ENCODE measurements around the gene BAIAP3.
"Not testable (repeated sequence)": the region's sequence is repeated elsewhere in the genome, so short reads cannot be mapped to it uniquely, and the experiment has no call there.

BAIAP3 gene

GRCh38 chr16:1317479-1318267, 15.8 kb upstream of the BAIAP3 start:
- DNase-seq = no peak

GRCh38 chr16:1318268-1318545, 15.2 kb upstream of the BAIAP3 start:
- DNase-seq = no peak

- no peak for DNase-seq
Observed at GRCh38 chr16:1319041-1319440, 14.4 kb upstream of the BAIAP3 start.

- DNase-seq = no peak
Observed at GRCh38 chr16:1320097-1320496, 13.3 kb upstream of the BAIAP3 start.

- DNase-seq = no peak
Observed at GRCh38 chr16:1320658-1321240, 12.7 kb upstream of the BAIAP3 start.

- no peak for DNase-seq
Observed at GRCh38 chr16:1322407-1322806, 11.0 kb upstream of the BAIAP3 start.

GRCh38 chr16:1323296-1324239, 9.9 kb upstream of the BAIAP3 start:
- DNase-seq = no peak

- DNase-seq = no peak
Observed at GRCh38 chr16:1324286-1324826, 9.1 kb upstream of the BAIAP3 start.

GRCh38 chr16:1325261-1325660, 8.2 kb upstream of the BAIAP3 start:
- no peak for DNase-seq

GRCh38 chr16:1325673-1326371, 7.6 kb upstream of the BAIAP3 start:
- DNase-seq = no peak

GRCh38 chr16:1326391-1326790, 7.1 kb upstream of the BAIAP3 start:
- DNase-seq = no peak

- no peak for DNase-seq
Observed at GRCh38 chr16:1326946-1327618, 6.4 kb upstream of the BAIAP3 start.

- no peak for DNase-seq
Observed at GRCh38 chr16:1327619-1327947, 5.9 kb upstream of the BAIAP3 start.

- DNase-seq = not testable (repeated sequence)
Observed at GRCh38 chr16:1328136-1328535, 5.3 kb upstream of the BAIAP3 start.

GRCh38 chr16:1328961-1329360, 4.5 kb upstream of the BAIAP3 start:
- not testable (repeated sequence) for DNase-seq

- no peak for DNase-seq
Observed at GRCh38 chr16:1330260-1330914, 3.1 kb upstream of the BAIAP3 start.

GRCh38 chr16:1330931-1331711, 2.3 kb upstream of the BAIAP3 start:
- no peak for DNase-seq

- peak; percentile 15 for DNase-seq
Observed at GRCh38 chr16:1331712-1332617, 1.5 kb upstream of the BAIAP3 start.

- DNase-seq = no peak
Observed at GRCh38 chr16:1332618-1333148, 762 bp upstream of the BAIAP3 start.
